B cell (primary cell): ENCODE data around the gene TMEM53. TPM values are rescaled to one million over a fixed set of nuclear protein-coding genes. Genes with fewer than 3 reads are reported as not detected.

ENCODE experiments used
- ATAC-seq: fragments of 200-7000 bp; cut with Tn5 transposase; one replicate; pipeline ENCODE4 v1.10.0; 2021; ENCODE audit warnings: low read depth, mild to moderate bottlenecking, moderate number of reproducible peaks, moderate library complexity
- CTCF ChIA-PET: fragments of 350-600 bp; sonication (Branson Sonifier 250); formaldehyde crosslinking; loops from one replicate; lab custom pipeline; 2021; ENCODE audit warnings: antibody characterized with exemption, inconsistent platforms; lab: Charles Lee
- POLR2A ChIA-PET: fragments of 350-600 bp; sonication (Branson Sonifier 250); formaldehyde crosslinking; loops from one replicate; lab custom pipeline; 2021; ENCODE audit warnings: antibody characterized with exemption; lab: Charles Lee
- DNase-seq: peaks from one replicate; pipeline ENCODE4 v3.0.0; 2013
- H2AFZ ChIP-seq: 2 replicates; pipeline ENCODE4 v1.6.1; 2012; ENCODE audit warnings: mild to moderate bottlenecking, low read depth, low read length; ENCODE audit not compliant: insufficient read depth, poor library complexity, severe bottlenecking
- H3K27ac ChIP-seq, 2 donors: 1 replicate in 1 of 2; 2 replicates in 1 of 2; pipeline ENCODE4 v1.5.1; 2012 to 2013; ENCODE audit warnings: low read length in 2 of 2, mild to moderate bottlenecking in 2 of 2, moderate library complexity in 1 of 2
- H3K27me3 ChIP-seq, 4 experiments: fragments of 200-600 bp in 1 of 4; sonication (generic) in 1 of 4; replicated peaks in 1 of 4; 1 replicate in 2 of 4; 2 replicates in 2 of 4; pipeline versions ENCODE4 v1.6.1 to v1.7.0; 2013 to 2016; ENCODE audit warnings: low read length in 3 of 4, mild to moderate bottlenecking in 2 of 4, mixed read lengths in 1 of 4, moderate library complexity in 1 of 4; ENCODE audit not compliant: insufficient read depth in 4 of 4, control insufficient read depth in 3 of 4; ENCODE audit errors: control extremely low read depth in 1 of 4
- H3K36me3 ChIP-seq, 2 experiments: replicated peaks in 1 of 2; 1 replicate in 1 of 2; 2 replicates in 1 of 2; pipeline versions ENCODE4 v1.6.1 to v1.7.1; 2013; ENCODE audit warnings: low read length in 1 of 2; ENCODE audit not compliant: insufficient read depth in 2 of 2, control insufficient read depth in 1 of 2; ENCODE audit errors: control extremely low read depth in 1 of 2, extremely low read depth in 1 of 2
- H3K4me1 ChIP-seq, 2 donors: fragments of 200-600 bp in 1 of 2; sonication (generic) in 1 of 2; 1 replicate in 1 of 2; 2 replicates in 1 of 2; pipeline versions ENCODE4 v1.5.1 to v1.6.1; 2013 to 2017; ENCODE audit warnings: low read length in 2 of 2; ENCODE audit not compliant: control insufficient read depth in 2 of 2, insufficient read depth in 2 of 2
- H3K4me2 ChIP-seq: replicated peaks from 2 replicates; pipeline ENCODE3; 2012; ENCODE audit warnings: mild to moderate bottlenecking, low read depth, low read length; ENCODE audit not compliant: poor library complexity, severe bottlenecking
- H3K4me3 ChIP-seq, 5 experiments: fragments of 200-600 bp in 1 of 5; sonication (generic) in 1 of 5; 1 replicate in 3 of 5; 2 replicates in 2 of 5; pipeline versions ENCODE4 v1.5.1 to v1.7.0; 2011 to 2016; ENCODE audit warnings: low read length in 4 of 5, mild to moderate bottlenecking in 4 of 5, low read depth in 2 of 5, control low read depth in 1 of 5, moderate library complexity in 1 of 5; ENCODE audit not compliant: insufficient read depth in 1 of 5; ENCODE audit errors: control extremely low read depth in 1 of 5, extremely low read depth in 1 of 5
- H3K79me2 ChIP-seq: fragments of 200-600 bp; sonication (generic); one replicate; pipeline ENCODE4 v1.6.0; 2016; ENCODE audit warnings: low read length; ENCODE audit not compliant: control insufficient read depth, insufficient read depth
- H3K9ac ChIP-seq: fragments of 200-600 bp; sonication (generic); 2 replicates; pipeline ENCODE4 v1.6.1; 2017; ENCODE audit warnings: mild to moderate bottlenecking, low read length, moderate library complexity
- H3K9me3 ChIP-seq, 3 donors: one replicate each; pipeline versions ENCODE4 v1.6.1 to v1.7.1; 2013; ENCODE audit warnings: low read length in 2 of 3; ENCODE audit not compliant: control insufficient read depth in 2 of 3, insufficient read depth in 1 of 3; ENCODE audit errors: control extremely low read depth in 1 of 3
- H4K20me1 ChIP-seq: 2 replicates; pipeline ENCODE4 v1.6.0; 2012; ENCODE audit warnings: mild to moderate bottlenecking, low read length; ENCODE audit not compliant: insufficient read depth, control insufficient read depth, poor library complexity, severe bottlenecking
- H3K27ac Mint-ChIP-seq: one replicate; pipeline ENCODE4 v1.8.0; 2021; ENCODE audit warnings: mixed read lengths
- H3K27me3 Mint-ChIP-seq: one replicate; pipeline ENCODE4 v1.8.0; 2021; ENCODE audit warnings: mixed read lengths
- H3K4me1 Mint-ChIP-seq: one replicate; pipeline ENCODE4 v1.8.0; 2021; ENCODE audit warnings: mixed read lengths
- H3K4me3 Mint-ChIP-seq: one replicate; pipeline ENCODE4 v1.8.0; 2021; ENCODE audit warnings: mixed read lengths
- H3K9me3 Mint-ChIP-seq: one replicate; pipeline ENCODE4 v1.8.0; 2022; ENCODE audit warnings: mixed read lengths; ENCODE audit not compliant: insufficient read depth
- CTCF ChIP-seq: fragments of 200-600 bp; IDR thresholded peaks from one replicate; pipeline ENCODE4 v1.8.0; 2022; ENCODE audit warnings: antibody characterized with exemption, mild to moderate bottlenecking
- EZH2 ChIP-seq: IDR thresholded peaks from 2 replicates; pipeline ENCODE4 v1.6.1; 2012; ENCODE audit warnings: borderline replicate concordance, low read depth, mild to moderate bottlenecking, moderate library complexity, low read length; ENCODE audit not compliant: insufficient read depth, poor library complexity, severe bottlenecking
- WGBS: methylation state at CpG from one replicate; pipeline ENCODE4 v1.1.5; 2013; ENCODE audit warnings: missing lambda C conversion rate; ENCODE audit not compliant: insufficient coverage; 5-methylcytosine and 5-hydroxymethylcytosine counted together
- intact Hi-C: fragments of 100-400 bp; cut with micrococcal nuclease; formaldehyde crosslinking; loops from one replicate; pipeline ENCODE4 v1.10.0; 2022
- polyA plus RNA-seq: library from polyadenylated mRNA; depleted of rRNA; stranded (reverse); fragments of >200 nt; gene quantifications from 2 replicates; pipeline ENCODE4 v1.2.3, GENCODE V29; 2012
- total RNA-seq, 2 donors: library from RNA; stranded (reverse); fragments of 120-200 nt in 1 of 2; gene quantifications; 1 replicate in 1 of 2; 2 replicates in 1 of 2; pipeline versions ENCODE4 v1.2.3 to v1.2.4, GENCODE V29; 2013 to 2022

Gene TMEM53
- total and polyA plus RNA-seq, 2 donors (not counting 1 experiment from before 2014, with no cell fraction given), result 6.5 to 6.8 TPM

- Histone ChIP-seq H3K79me2 (no peaks in the 10 kb centered on the region), H3K9me3 (no peaks in the 10 kb centered on the region), H3K9ac (no peak overlapping the region), H3K4me1 (peaks cover 17 to 21% of the 10 kb centered on the region in 2 donors), H2AFZ (no peak overlapping the region), H3K27ac (no peak overlapping the region), H3K27me3 (no peaks in the 10 kb centered on the region), H3K4me3 (no peak overlapping the region), H4K20me1 (no peaks in the 10 kb centered on the region), H3K4me2 (no peak overlapping the region), H3K36me3 (no peaks in the 10 kb centered on the region)
- no peaks in the 10 kb centered on the region for H3K9me3 Mint-ChIP-seq
- TF ChIP-seq CTCF (no peak), EZH2 (no peak)
- H3K4me3 Mint-ChIP-seq, result no peak overlapping the region
- intact Hi-C loops, result no loop called here
- POLR2A ChIA-PET, result no interaction called here
- 94% methylated on average over 2 of the region's 5 CpGs for WGBS
- no peak for ATAC-seq
- no peak overlapping the region for H3K27ac Mint-ChIP-seq
- H3K4me1 Mint-ChIP-seq, result peaks cover 14% of the 10 kb centered on the region
- H3K27me3 Mint-ChIP-seq, result no peaks in the 10 kb centered on the region
- no peak for DNase-seq
- CTCF ChIA-PET, result interaction anchor here (1.5 kb wide), 1 partner anchor 27 kb away, joined by 7 read pairs; no protein-coding TSS in a partner anchor
These were observed 5.2 kb upstream of the TMEM53 start for GRCh38 chr1:44679468-44679867.

GRCh38 chr1:44678626-44679025, 4.3 kb upstream of the TMEM53 start:
- Histone ChIP-seq H3K27ac (no peak overlapping the region), H3K9ac (no peak overlapping the region), H3K4me2 (no peak overlapping the region), H3K9me3 (no peaks in the 10 kb centered on the region), H4K20me1 (no peaks in the 10 kb centered on the region), H3K79me2 (no peaks in the 10 kb centered on the region), H3K4me3 (no peak overlapping the region), H3K4me1 (peaks cover 16 to 21% of the 10 kb centered on the region in 2 donors), H2AFZ (no peak overlapping the region), H3K36me3 (no peaks in the 10 kb centered on the region), H3K27me3 (no peaks in the 10 kb centered on the region)
- POLR2A ChIA-PET, result no interaction called here
- ATAC-seq, result no peak
- CTCF ChIA-PET, result no interaction called here
- 83% methylated on average over 1 of the region's 4 CpGs for WGBS
- peaks cover 13% of the 10 kb centered on the region for H3K4me1 Mint-ChIP-seq
- intact Hi-C loops, result no loop called here
- H3K27me3 Mint-ChIP-seq, result no peaks in the 10 kb centered on the region
- no peak overlapping the region for H3K27ac Mint-ChIP-seq
- H3K4me3 Mint-ChIP-seq, result no peak overlapping the region
- H3K9me3 Mint-ChIP-seq, result no peaks in the 10 kb centered on the region
- no peak for DNase-seq
- TF ChIP-seq CTCF (no peak), EZH2 (no peak)
